DND-41 (cell line): ENCODE data around the gene LSP1.

Source experiments
- CTCF ChIP-seq: IDR thresholded peaks from 2 replicates; pipeline ENCODE4 v1.5.1; 2012; ENCODE audit warnings: borderline replicate concordance, low read length, moderate library complexity, mild to moderate bottlenecking; ENCODE audit not compliant: poor library complexity, severe bottlenecking; ENCODE audit errors: extremely low read depth
- EZH2 ChIP-seq: IDR thresholded peaks from 3 replicates; pipeline ENCODE4 v1.6.1; 2012; ENCODE audit warnings: borderline replicate concordance, low read depth, mild to moderate bottlenecking, moderate library complexity, low read length, inconsistent platforms; ENCODE audit not compliant: severe bottlenecking

GRCh38 chr11:1854132-1854948 is 1.5 kb downstream of the LSP1 start:
- no peak for TF ChIP-seq CTCF
- TF ChIP-seq EZH2 = no peak
